Measurements from ENCODE around the gene TOB1. TPM values are rescaled to one million over a fixed set of nuclear protein-coding genes. Genes with fewer than 3 reads are reported as not detected.

TOB1 gene
- total and polyA plus RNA-seq, 12 donors, result 22.4 to 332 (median 62.7) TPM

DNA sequence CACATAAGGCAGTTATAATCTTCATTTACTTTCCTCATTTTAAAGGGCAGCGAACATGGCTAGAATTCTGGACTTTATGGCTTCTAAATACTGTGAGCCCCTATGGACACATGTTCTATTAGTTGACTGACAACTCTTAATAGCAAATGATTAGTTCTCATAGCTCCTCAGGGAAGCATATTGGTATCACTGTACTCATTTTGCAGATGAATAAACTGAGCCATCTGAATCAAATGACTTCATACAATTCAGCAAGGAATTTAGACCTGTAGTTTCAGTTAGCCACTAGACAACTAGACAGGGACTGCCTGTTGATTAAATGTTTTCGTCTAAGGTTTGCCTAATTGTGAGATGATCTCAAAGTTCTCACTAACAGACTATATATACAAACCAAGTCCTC lies 9.7 kb downstream of the TOB1 start:
- WGBS, 4 donors, result 92 to 99% (median 97%) methylated on average over 2 of the region's 2 CpGs
- Histone ChIP-seq H3K36me3 (replicated peaks in 1 of 2) (no peaks in the 10 kb centered on the region), H3K27ac (no peak overlapping the region), H3K4me1 (replicated peaks in 1 of 2) (peaks cover 4 to 7% of the 10 kb centered on the region in 2 donors), H3K4me3 (no peak overlapping the region), H3K9me3 (replicated peaks in 1 of 3) (no peaks in the 10 kb centered on the region), H3K27me3 (no peaks in the 10 kb centered on the region)
- DNase-seq, result no peak
- intact Hi-C loops (cut with DNase I), result no loop called here
- TF ChIP-seq POLR2A (IDR thresholded peaks at IDR 0.05), result no peak
- TF ChIP-seq, protein P1, sequence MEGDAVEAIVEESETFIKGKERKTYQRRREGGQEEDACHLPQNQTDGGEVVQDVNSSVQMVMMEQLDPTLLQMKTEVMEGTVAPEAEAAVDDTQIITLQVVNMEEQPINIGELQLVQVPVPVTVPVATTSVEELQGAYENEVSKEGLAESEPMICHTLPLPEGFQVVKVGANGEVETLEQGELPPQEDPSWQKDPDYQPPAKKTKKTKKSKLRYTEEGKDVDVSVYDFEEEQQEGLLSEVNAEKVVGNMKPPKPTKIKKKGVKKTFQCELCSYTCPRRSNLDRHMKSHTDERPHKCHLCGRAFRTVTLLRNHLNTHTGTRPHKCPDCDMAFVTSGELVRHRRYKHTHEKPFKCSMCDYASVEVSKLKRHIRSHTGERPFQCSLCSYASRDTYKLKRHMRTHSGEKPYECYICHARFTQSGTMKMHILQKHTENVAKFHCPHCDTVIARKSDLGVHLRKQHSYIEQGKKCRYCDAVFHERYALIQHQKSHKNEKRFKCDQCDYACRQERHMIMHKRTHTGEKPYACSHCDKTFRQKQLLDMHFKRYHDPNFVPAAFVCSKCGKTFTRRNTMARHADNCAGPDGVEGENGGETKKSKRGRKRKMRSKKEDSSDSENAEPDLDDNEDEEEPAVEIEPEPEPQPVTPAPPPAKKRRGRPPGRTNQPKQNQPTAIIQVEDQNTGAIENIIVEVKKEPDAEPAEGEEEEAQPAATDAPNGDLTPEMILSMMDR (IDR thresholded peaks at IDR 0.05), result no peak

- Histone ChIP-seq H3K27ac (no peak overlapping the region), H3K9me3 (replicated peaks in 1 of 3) (no peaks in the 10 kb centered on the region), H3K36me3 (replicated peaks in 1 of 2) (no peaks in the 10 kb centered on the region), H3K4me1 (replicated peaks in 1 of 2) (peaks cover under 1 to 4% of the 10 kb centered on the region in 2 donors), H3K4me3 (no peak overlapping the region), H3K27me3 (no peaks in the 10 kb centered on the region)
- no peak for DNase-seq
- TF ChIP-seq, protein P1 (IDR thresholded peaks at IDR 0.05), result no peak
- no peak for TF ChIP-seq POLR2A (IDR thresholded peaks at IDR 0.05)
- intact Hi-C loops (cut with DNase I), result no loop called here
- WGBS, 4 donors, result 84 to 89% (median 86%) methylated on average over 6 of the region's 6 CpGs
Observed at GRCh38 chr17:50855708-50856330, 10.3 kb downstream of the TOB1 start.

GRCh38 chr17:50853781-50854180 lies 12.4 kb downstream of the TOB1 start:
- intact Hi-C loops (cut with DNase I), result loop anchor here (5.0 kb wide), 2 partner anchors 99 to 104 kb away; no protein-coding TSS in a partner anchor
- H3K27ac ChIP-seq, result no peak overlapping the region
- no peaks in the 10 kb centered on the region for H3K36me3 ChIP-seq (replicated peaks in 1 of 2)
- no peak for DNase-seq
- TF ChIP-seq, protein P1 (IDR thresholded peaks at IDR 0.05), result no peak
- TF ChIP-seq POLR2A (IDR thresholded peaks at IDR 0.05), result no peak
- H3K4me3 ChIP-seq, result no peak overlapping the region
- WGBS, 4 donors, result 84 to 94% (median 89%) methylated on average over 6 of the region's 6 CpGs
- no peaks in the 10 kb centered on the region for H3K9me3 ChIP-seq (replicated peaks in 1 of 3)
- no peaks in the 10 kb centered on the region for H3K27me3 ChIP-seq
- H3K4me1 ChIP-seq (replicated peaks in 1 of 2), result no peaks in the 10 kb centered on the region

DNA sequence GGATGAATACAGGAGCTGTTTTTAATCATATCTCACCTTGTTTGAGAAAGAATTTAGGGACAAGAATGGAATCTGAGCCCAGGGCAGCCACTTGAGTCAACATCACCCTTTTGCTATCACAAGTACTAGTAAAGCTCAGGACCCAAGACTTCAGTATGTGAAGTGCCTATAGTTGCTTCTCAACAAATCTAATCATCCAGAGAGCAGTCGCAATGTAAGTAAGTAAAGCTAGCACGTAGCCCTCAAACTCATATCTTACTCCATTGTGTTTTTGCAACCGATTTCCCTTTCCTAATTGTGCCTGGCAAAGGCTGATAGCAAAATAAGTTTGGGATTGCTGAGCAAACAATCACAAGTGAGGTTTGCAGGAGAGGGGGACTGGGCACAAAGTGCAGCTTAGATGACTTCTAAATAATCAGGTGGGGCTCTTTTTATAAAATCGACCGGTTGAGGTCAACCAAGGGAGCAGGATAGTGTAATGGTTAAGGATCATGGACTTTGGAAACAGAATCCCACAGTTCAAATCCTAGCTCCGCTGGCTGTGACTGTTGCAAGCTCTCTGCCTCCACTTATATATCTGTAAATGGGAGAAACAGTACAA lies 13.0 kb downstream of the TOB1 start:
- H3K27ac ChIP-seq, result no peak overlapping the region
- H3K9me3 ChIP-seq (replicated peaks in 1 of 3), result no peaks in the 10 kb centered on the region
- H3K4me1 ChIP-seq (replicated peaks in 1 of 2), result no peaks in the 10 kb centered on the region
- no peaks in the 10 kb centered on the region for H3K36me3 ChIP-seq (replicated peaks in 1 of 2)
- H3K4me3 ChIP-seq, result no peak overlapping the region
- 84 to 90% (median 85%) methylated on average over 6 of the region's 6 CpGs for WGBS, 4 donors
- no peaks in the 10 kb centered on the region for H3K27me3 ChIP-seq
- intact Hi-C loops (cut with DNase I), result loop anchor here (5.0 kb wide), 2 partner anchors 99 to 104 kb away; no protein-coding TSS in a partner anchor
- TF ChIP-seq POLR2A (IDR thresholded peaks at IDR 0.05), result no peak
- TF ChIP-seq, protein P1 (IDR thresholded peaks at IDR 0.05), result no peak
- DNase-seq, result no peak
